ENCODE results near the gene GSAP. TPM values are rescaled to one million over a fixed set of nuclear protein-coding genes. Genes with fewer than 3 reads are reported as not detected.

Gene GSAP
- polyA plus RNA-seq, 3 donors: 19.1 to 105 (median 35.6) TPM

DNA sequence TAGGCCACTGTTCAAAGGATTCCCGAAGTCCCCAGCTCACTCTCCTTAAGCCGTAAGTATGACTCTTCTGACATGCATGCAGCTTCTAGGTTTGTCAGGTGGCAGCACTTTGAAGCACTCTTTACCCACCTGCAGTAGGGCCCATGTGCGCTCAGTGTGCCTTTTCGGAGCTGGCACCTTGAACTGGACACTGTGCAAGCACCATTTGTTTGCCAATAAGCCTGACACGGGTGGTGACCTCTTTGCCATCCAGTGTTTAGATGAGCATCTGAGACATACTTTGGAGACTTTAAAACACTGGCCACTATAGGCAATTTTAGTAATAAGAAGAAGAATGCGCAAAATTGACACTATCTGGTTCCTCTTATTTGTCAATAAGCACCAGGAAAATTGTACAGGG lies 45.7 kb upstream of the GSAP start:
- H3K79me2 ChIP-seq (ENCODE audit: insufficient read depth, low read length): no peaks in the 10 kb centered on the region
- H3K4me2 ChIP-seq (replicated peaks; ENCODE audit: extremely low read depth, low read length, poor library complexity, severe bottlenecking): no peak overlapping the region
- H3K36me3 ChIP-seq (replicated peaks in 1 of 2; ENCODE audit: control insufficient read depth in 1 of 2, insufficient read depth in 2 of 2, low read length in 2 of 2): no peaks in the 10 kb centered on the region
- H3K9ac ChIP-seq (ENCODE audit: insufficient read depth, low read length, poor library complexity, severe bottlenecking): no peak overlapping the region
- no peak for DNase-seq
- no peak overlapping the region for H2AFZ ChIP-seq (ENCODE audit: insufficient read depth, low read depth, low read length, poor library complexity, severe bottlenecking)
- Mint-ChIP-seq H3K9me3 (peaks cover 0 to 3% (median 0%) of the 10 kb centered on the region in 7 donors), H3K27ac (peak overlapping the region in 4 of 7 donors; percentile 12 to 84 (median 66)), H3K4me1 (peaks cover 60% of the 10 kb centered on the region), H3K27me3 (ENCODE audit: low read depth in 3 of 3) (peaks cover 0 to 4% (median 0%) of the 10 kb centered on the region in 3 donors), H3K36me3 (no peaks in the 10 kb centered on the region), H3K4me3 (no peak overlapping the region)
- no peak for TF ChIP-seq CTCF (IDR thresholded peaks at IDR 0.05)
- no peaks in the 10 kb centered on the region for H3K9me3 ChIP-seq (replicated peaks in 1 of 2; ENCODE audit: control insufficient read depth in 1 of 2, insufficient read depth in 1 of 2, low read length in 2 of 2)
- no peaks in the 10 kb centered on the region for H4K20me1 ChIP-seq (ENCODE audit: insufficient read depth, low read length)
- no peak overlapping the region for H3K27ac ChIP-seq (ENCODE audit: low read depth in 1 of 2, low read length in 2 of 2)
- H3K4me1 ChIP-seq (ENCODE audit: control insufficient read depth in 1 of 2, insufficient read depth in 2 of 2, low read length in 2 of 2): peaks cover 58 to 77% of the 10 kb centered on the region in 2 donors
- no peak overlapping the region for H3K4me3 ChIP-seq (replicated peaks in 1 of 3; ENCODE audit: low read depth in 2 of 3, low read length in 3 of 3)
- intact Hi-C loops (cut with micrococcal nuclease): loop anchor here (5.0 to 10.0 kb wide), 4 partner anchors 35 to 73 kb away; partner anchors contain the start of gene PTPN12 (in 1 of the 2)
- H3K27me3 ChIP-seq (ENCODE audit: control insufficient read depth in 2 of 2, insufficient read depth in 2 of 2, low read length in 2 of 2): no peaks in the 10 kb centered on the region
- 100% methylated on average over 6 of the region's 6 CpGs for WGBS (ENCODE audit: insufficient coverage)

- DNase-seq: no peak
- H3K27me3 ChIP-seq (ENCODE audit: control insufficient read depth in 2 of 2, insufficient read depth in 2 of 2, low read length in 2 of 2): no peaks in the 10 kb centered on the region
- no peak overlapping the region for H3K4me2 ChIP-seq (replicated peaks; ENCODE audit: extremely low read depth, low read length, poor library complexity, severe bottlenecking)
- no peak overlapping the region for H3K4me3 ChIP-seq (replicated peaks in 1 of 3; ENCODE audit: low read depth in 2 of 3, low read length in 3 of 3)
- H3K9me3 Mint-ChIP-seq: peaks cover 0 to 3% (median 0%) of the 10 kb centered on the region in 7 donors
- H3K4me3 Mint-ChIP-seq: no peak overlapping the region
- H3K27me3 Mint-ChIP-seq (ENCODE audit: low read depth in 3 of 3): peaks cover 0 to 4% (median 0%) of the 10 kb centered on the region in 3 donors
- no peak overlapping the region for H3K9ac ChIP-seq (ENCODE audit: insufficient read depth, low read length, poor library complexity, severe bottlenecking)
- no peak overlapping the region for H3K27ac ChIP-seq (ENCODE audit: low read depth in 1 of 2, low read length in 2 of 2)
- H3K4me1 Mint-ChIP-seq: peaks cover 60% of the 10 kb centered on the region
- no peak overlapping the region for H2AFZ ChIP-seq (ENCODE audit: insufficient read depth, low read depth, low read length, poor library complexity, severe bottlenecking)
- no peaks in the 10 kb centered on the region for H3K9me3 ChIP-seq (replicated peaks in 1 of 2; ENCODE audit: control insufficient read depth in 1 of 2, insufficient read depth in 1 of 2, low read length in 2 of 2)
- no peaks in the 10 kb centered on the region for H3K36me3 Mint-ChIP-seq
- WGBS (ENCODE audit: insufficient coverage): no CpG with 5 or more reads among the region's 3 CpGs
- intact Hi-C loops (cut with micrococcal nuclease): loop anchor here (5.0 to 10.0 kb wide), 4 partner anchors 34 to 74 kb away; partner anchors contain the start of gene PTPN12 (in 1 of the 2)
- no peaks in the 10 kb centered on the region for H3K36me3 ChIP-seq (replicated peaks in 1 of 2; ENCODE audit: control insufficient read depth in 1 of 2, insufficient read depth in 2 of 2, low read length in 2 of 2)
- H3K79me2 ChIP-seq (ENCODE audit: insufficient read depth, low read length): no peaks in the 10 kb centered on the region
- no peak for TF ChIP-seq CTCF (IDR thresholded peaks at IDR 0.05)
- no peaks in the 10 kb centered on the region for H4K20me1 ChIP-seq (ENCODE audit: insufficient read depth, low read length)
- H3K27ac Mint-ChIP-seq: peak overlapping the region in 1 of 7 donors; percentile 40
- peaks cover 57 to 77% of the 10 kb centered on the region in 2 donors for H3K4me1 ChIP-seq (ENCODE audit: control insufficient read depth in 1 of 2, insufficient read depth in 2 of 2, low read length in 2 of 2)
Observed at GRCh38 chr7:77461246-77461645, 45.1 kb upstream of the GSAP start.

All from CD14-positive monocyte (primary cell).